ENCODE data around the gene STX19. TPM values are rescaled to one million over a fixed set of nuclear protein-coding genes. Genes with fewer than 3 reads are reported as not detected.
A peak's percentile ranks its signal among the peaks of the same experiment; 100 is the strongest.

The STX19 gene
- total RNA-seq, 1 experiment from 2014 or later: not detected

DNA sequence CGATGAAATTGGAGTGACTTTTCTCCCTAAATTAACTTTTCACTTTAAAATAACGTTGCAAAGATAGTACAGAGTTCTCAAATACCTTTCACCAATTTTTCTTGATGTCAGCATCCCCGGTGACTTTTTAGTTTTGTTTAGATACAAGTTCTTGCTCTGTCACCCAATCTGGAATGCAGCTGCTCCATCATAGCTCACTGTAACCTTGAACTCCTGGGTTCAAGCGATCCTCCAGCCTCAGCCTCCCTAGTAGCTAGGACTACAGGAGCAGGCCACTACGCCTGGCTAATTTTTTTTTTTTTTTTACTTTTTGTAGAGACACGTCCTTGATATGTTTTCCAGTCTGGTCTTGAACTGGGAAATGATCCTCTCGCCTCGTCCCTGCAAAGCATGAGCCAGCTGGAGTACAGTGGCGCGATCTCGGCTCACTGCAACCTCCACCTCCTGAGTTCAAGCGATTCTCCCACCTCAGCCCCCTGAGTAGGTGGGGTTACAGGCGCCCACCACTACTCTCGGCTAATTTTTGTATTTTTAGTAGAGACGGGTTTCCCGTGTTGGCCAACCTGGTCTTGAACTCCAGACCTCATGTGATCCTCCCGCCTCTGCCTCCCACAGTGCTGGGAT lies 35.2 kb upstream of the STX19 start:
- Mint-ChIP-seq H3K4me1 (ENCODE audit: low read depth, unreplicated experiment) (peaks cover 8% of the 10 kb centered on the region), H3K9me3 (ENCODE audit: unreplicated experiment) (no peaks in the 10 kb centered on the region), H3K27me3 (ENCODE audit: insufficient read depth, unreplicated experiment) (no peaks in the 10 kb centered on the region), H3K4me3 (ENCODE audit: unreplicated experiment) (peak overlapping the region; percentile 98), H3K36me3 (ENCODE audit: insufficient read depth, unreplicated experiment) (peaks cover 6% of the 10 kb centered on the region), H3K27ac (ENCODE audit: unreplicated experiment) (peak overlapping the region; percentile 99)
- Histone ChIP-seq H3K27me3 (replicated peaks; ENCODE audit: control insufficient read depth, insufficient read depth, low read length) (no peaks in the 10 kb centered on the region), H3K9me3 (no peaks in the 10 kb centered on the region), H3K4me1 (peaks cover 4% of the 10 kb centered on the region; the same call in 1 of the 2 replicates), H3K4me3 (ENCODE audit: low read depth, low read length) (peak overlapping the region; percentile 47), H3K36me3 (ENCODE audit: control insufficient read depth, insufficient read depth, low read length) (no peaks in the 10 kb centered on the region)
- intact Hi-C loops (cut with micrococcal nuclease; ENCODE audit: unreplicated experiment): no loop called here
- ChIA-PET POLR2A (interaction anchor here (0.6 to 2.2 kb wide), 3 partner anchors 38 to 90 kb away, joined by 6 to 8 read pairs (median 7); partner anchors contain the start of genes ARL13B and PROS1), CTCF (interaction anchor here (1.3 kb wide), 1 partner anchor 38 kb away, joined by 3 read pairs; no protein-coding TSS in a partner anchor)
- BruUV-seq (replicated peaks): no TSS peak
- no peak for TF ChIP-seq CTCF (IDR thresholded peaks at IDR 0.05; ENCODE audit: insufficient read depth in 1 of 2, low read depth in 1 of 2, low read length in 1 of 2, severe bottlenecking in 1 of 2, unreplicated experiment in 1 of 2)
- no peak for DNase-seq

DNA sequence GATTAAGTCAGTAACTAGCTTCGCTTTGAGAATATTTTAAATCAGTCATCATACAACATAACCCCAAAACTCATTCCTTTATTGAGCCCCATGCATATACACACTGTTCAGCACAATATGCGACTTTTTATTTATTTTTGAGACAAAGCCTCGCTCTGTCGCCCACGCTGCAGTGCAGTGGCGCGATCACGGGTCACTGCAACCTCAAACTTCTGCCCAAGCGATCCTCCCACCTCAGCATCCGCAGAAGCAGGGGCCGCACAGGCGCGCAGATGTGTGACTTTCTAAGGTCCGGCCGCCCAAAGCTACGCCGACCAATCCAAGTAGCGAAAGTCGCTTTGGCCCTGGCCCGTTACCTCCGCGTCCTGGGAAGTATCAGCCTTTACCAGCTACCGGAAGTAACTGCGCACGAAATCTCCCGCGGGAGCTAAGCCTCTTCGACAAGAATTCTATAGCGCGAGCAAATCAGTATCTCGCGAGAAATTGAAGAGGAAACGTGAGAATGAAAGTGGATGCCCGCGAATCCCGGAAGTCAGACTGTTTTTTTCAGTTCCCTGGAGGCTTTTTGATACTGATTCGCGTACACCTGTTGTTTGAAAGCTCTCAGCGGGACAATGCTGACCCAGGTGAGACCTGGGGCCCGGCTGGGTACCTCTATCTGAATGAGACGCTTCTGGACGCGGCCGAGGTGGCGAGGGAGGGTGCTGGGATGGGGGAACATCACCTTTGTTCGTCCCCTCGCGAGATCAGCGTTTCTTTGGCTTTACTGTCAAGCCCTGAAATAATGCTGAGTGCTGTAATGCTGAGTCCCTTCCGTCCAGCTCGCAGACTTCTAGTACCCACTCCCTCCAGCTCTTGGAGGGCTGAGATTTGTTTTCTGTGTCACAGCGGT lies 34.4 kb upstream of the STX19 start, which contains the start of the genes DHFR2 and NSUN3:
Gene DHFR2, minus strand, starts transcription at position 404 of the 892 bp plus-strand sequence. CDS start 1,405 bp downstream, outside the sequence.
Gene NSUN3, plus strand, starts transcription at position 549 of the 892 bp plus-strand sequence. Its CDS starts 66 bp downstream, at position 615.
- ChIA-PET CTCF (interaction anchor here (0.6 to 1.3 kb wide), 2 partner anchors 9 to 39 kb away, joined by 3 to 5 read pairs; no protein-coding TSS in a partner anchor), POLR2A (interaction anchor here (0.6 to 2.2 kb wide), 5 partner anchors 13 to 89 kb away, joined by 3 to 8 read pairs (median 6); partner anchors contain the start of genes ARL13B and PROS1)
- Mint-ChIP-seq H3K36me3 (ENCODE audit: insufficient read depth, unreplicated experiment) (peaks cover 6% of the 10 kb centered on the region), H3K4me1 (ENCODE audit: low read depth, unreplicated experiment) (peaks cover 8% of the 10 kb centered on the region), H3K27ac (ENCODE audit: unreplicated experiment) (peak within 1 kb of the TSS; percentile 99), H3K27me3 (ENCODE audit: insufficient read depth, unreplicated experiment) (no peaks in the 10 kb centered on the region), H3K9me3 (ENCODE audit: unreplicated experiment) (no peaks in the 10 kb centered on the region), H3K4me3 (ENCODE audit: unreplicated experiment) (peak within 1 kb of the TSS; percentile 98)
- TF ChIP-seq CTCF (IDR thresholded peaks at IDR 0.05; ENCODE audit: insufficient read depth in 1 of 2, low read depth in 1 of 2, low read length in 1 of 2, severe bottlenecking in 1 of 2, unreplicated experiment in 1 of 2): no peak
- Histone ChIP-seq H3K36me3 (ENCODE audit: control insufficient read depth, insufficient read depth, low read length) (no peaks in the 10 kb centered on the region), H3K4me1 (peaks cover 4% of the 10 kb centered on the region; the same call in 1 of the 2 replicates), H3K4me3 (ENCODE audit: low read depth, low read length) (peak within 1 kb of the TSS; percentile 47), H3K27me3 (replicated peaks; ENCODE audit: control insufficient read depth, insufficient read depth, low read length) (no peaks in the 10 kb centered on the region), H3K9me3 (no peaks in the 10 kb centered on the region)
- BruUV-seq (replicated peaks): TSS peak; percentile 53
- peak; percentile 90 to 95 for DNase-seq
- intact Hi-C loops (cut with micrococcal nuclease; ENCODE audit: unreplicated experiment): no loop called here

DNA sequence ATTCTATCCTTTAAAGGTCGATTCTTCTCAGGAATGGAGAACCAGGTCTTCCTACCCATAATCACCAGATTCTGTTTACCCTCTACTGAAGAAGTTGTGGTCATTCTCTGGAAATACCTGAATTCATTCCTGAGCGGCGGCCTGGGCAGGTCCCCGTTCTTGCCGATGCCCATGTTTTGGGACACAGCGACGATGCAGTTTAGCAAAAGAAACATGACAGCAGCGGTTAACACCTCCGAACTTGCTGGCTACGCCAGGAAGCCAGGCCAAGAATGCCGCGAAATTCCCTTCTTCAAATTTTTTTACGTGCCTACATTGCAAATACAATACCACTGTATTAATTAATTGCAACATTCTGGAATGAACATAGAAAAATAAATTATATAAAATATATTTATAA lies 32.9 kb upstream of the STX19 start:
- no peaks in the 10 kb centered on the region for H3K9me3 ChIP-seq
- no TSS peak for BruUV-seq (replicated peaks)
- Mint-ChIP-seq H3K4me1 (ENCODE audit: low read depth, unreplicated experiment) (no peaks in the 10 kb centered on the region), H3K27ac (ENCODE audit: unreplicated experiment) (no peak overlapping the region), H3K27me3 (ENCODE audit: insufficient read depth, unreplicated experiment) (no peaks in the 10 kb centered on the region), H3K9me3 (ENCODE audit: unreplicated experiment) (no peaks in the 10 kb centered on the region), H3K4me3 (ENCODE audit: unreplicated experiment) (no peak overlapping the region), H3K36me3 (ENCODE audit: insufficient read depth, unreplicated experiment) (peaks cover 6% of the 10 kb centered on the region)
- no peak for TF ChIP-seq CTCF (IDR thresholded peaks at IDR 0.05; ENCODE audit: insufficient read depth in 1 of 2, low read depth in 1 of 2, low read length in 1 of 2, severe bottlenecking in 1 of 2, unreplicated experiment in 1 of 2)
- ChIA-PET CTCF (no interaction called here), POLR2A (no interaction called here)
- no peaks in the 10 kb centered on the region for H3K27me3 ChIP-seq (replicated peaks; ENCODE audit: control insufficient read depth, insufficient read depth, low read length)
- DNase-seq: no peak
- H3K4me3 ChIP-seq (ENCODE audit: low read depth, low read length): no peak overlapping the region
- intact Hi-C loops (cut with micrococcal nuclease; ENCODE audit: unreplicated experiment): no loop called here
- no peaks in the 10 kb centered on the region for H3K36me3 ChIP-seq (ENCODE audit: control insufficient read depth, insufficient read depth, low read length)
- peaks cover 4% of the 10 kb centered on the region; the same call in 1 of the 2 replicates for H3K4me1 ChIP-seq

Measured in Caco-2 (cell line).